T-cell (primary cell): ENCODE results near the gene SOBP. TPM values are rescaled to one million over a fixed set of nuclear protein-coding genes. Genes with fewer than 3 reads are reported as not detected.

Experiments
- ATAC-seq, 4 experiments: fragments of 200-7000 bp in 3 of 4; fragments of 150-1000 bp in 1 of 4; cut with Tn5 transposase; replicated peaks in 1 of 4; 1 replicate in 3 of 4; 2 replicates in 1 of 4; pipeline ENCODE4 v1.10.0; 2021; ENCODE audit warnings: moderate library complexity in 3 of 4, mild to moderate bottlenecking in 2 of 4, moderate number of reproducible peaks in 1 of 4
- CTCF ChIA-PET, 2 donors: fragments of 300-600 bp; sonication (Branson Sonifier 250); formaldehyde crosslinking; loops; one replicate each; lab custom pipeline; 2022; ENCODE audit warnings: antibody characterized with exemption in 2 of 2; lab: Charles Lee
- POLR2A ChIA-PET, 2 donors: fragments of 300-600 bp; sonication (Branson Sonifier 250); formaldehyde crosslinking; loops; one replicate each; lab custom pipeline; 2022; ENCODE audit warnings: antibody characterized with exemption in 2 of 2; lab: Charles Lee
- DNase-seq, 35 experiments: peaks; one replicate each; pipeline versions ENCODE4 v3.0.0 to v3.0.0-alpha.2; 2013 to 2023
- H3K27ac ChIP-seq: one replicate; pipeline ENCODE4 v1.5.1; 2013; ENCODE audit warnings: low read length
- H3K27me3 ChIP-seq, 2 experiments: replicated peaks in 1 of 2; 1 replicate in 1 of 2; 2 replicates in 1 of 2; pipeline versions ENCODE4 v1.6.1 to v1.7.0; 2013; ENCODE audit warnings: low read length in 1 of 2, mixed read lengths in 1 of 2; ENCODE audit not compliant: control insufficient read depth in 2 of 2, insufficient read depth in 2 of 2; ENCODE audit errors: extremely low read depth in 1 of 2
- H3K36me3 ChIP-seq, 2 donors: 1 replicate in 1 of 2; 2 replicates in 1 of 2; pipeline versions ENCODE4 v1.6.1 to v1.7.0; 2013; ENCODE audit warnings: low read length in 1 of 2; ENCODE audit not compliant: control insufficient read depth in 2 of 2, insufficient read depth in 1 of 2; ENCODE audit errors: extremely low read depth in 1 of 2
- H3K4me1 ChIP-seq, 2 experiments: 1 replicate in 1 of 2; 2 replicates in 1 of 2; pipeline versions ENCODE4 v1.6.1 to v1.7.0; 2013; ENCODE audit warnings: low read length in 2 of 2, mixed read lengths in 1 of 2; ENCODE audit not compliant: insufficient read depth in 2 of 2, control insufficient read depth in 1 of 2; ENCODE audit errors: extremely low read depth in 1 of 2
- H3K4me3 ChIP-seq, 2 donors: 1 replicate in 1 of 2; 2 replicates in 1 of 2; pipeline versions ENCODE4 v1.5.1 to v1.7.0; 2013; ENCODE audit warnings: mild to moderate bottlenecking in 2 of 2, low read length in 1 of 2, moderate library complexity in 1 of 2; ENCODE audit not compliant: control insufficient read depth in 1 of 2; ENCODE audit errors: extremely low read depth in 1 of 2
- H3K9me3 ChIP-seq: 2 replicates; pipeline ENCODE4 v1.7.0; 2013
- H3K27ac Mint-ChIP-seq, 2 donors: one replicate each; pipeline ENCODE4 v1.8.0; 2020 to 2021; ENCODE audit warnings: mild to moderate bottlenecking in 2 of 2, mixed read lengths in 2 of 2
- H3K27me3 Mint-ChIP-seq, 2 donors: one replicate each; pipeline ENCODE4 v1.8.0; 2021 to 2022; ENCODE audit warnings: mixed read lengths in 2 of 2
- H3K36me3 Mint-ChIP-seq: one replicate; pipeline ENCODE4 v1.8.0; 2021; ENCODE audit warnings: mixed read lengths
- H3K4me1 Mint-ChIP-seq, 3 donors: one replicate each; pipeline ENCODE4 v1.8.0; 2020 to 2022; ENCODE audit warnings: mixed read lengths in 3 of 3, mild to moderate bottlenecking in 1 of 3
- H3K4me3 Mint-ChIP-seq, 3 donors: one replicate each; pipeline ENCODE4 v1.8.0; 2020 to 2022; ENCODE audit warnings: mild to moderate bottlenecking in 3 of 3, mixed read lengths in 3 of 3, moderate library complexity in 3 of 3
- H3K9me3 Mint-ChIP-seq, 3 donors: one replicate each; pipeline ENCODE4 v1.8.0; 2020 to 2022; ENCODE audit warnings: mixed read lengths in 3 of 3
- WGBS: methylation state at CpG from one replicate; pipeline ENCODE4 v1.1.5; 2013; ENCODE audit warnings: missing lambda C conversion rate; ENCODE audit not compliant: insufficient coverage; 5-methylcytosine and 5-hydroxymethylcytosine counted together
- total RNA-seq, 35 experiments: library from RNA in 6 of 35; stranded (reverse) in 6 of 35; fragments of 120-200 nt in 1 of 35; gene quantifications; one replicate each; pipeline versions ENCODE4 v1.2.1 to v1.2.4 and lab custom pipeline; 2013 to 2026

The SOBP gene, protein sequence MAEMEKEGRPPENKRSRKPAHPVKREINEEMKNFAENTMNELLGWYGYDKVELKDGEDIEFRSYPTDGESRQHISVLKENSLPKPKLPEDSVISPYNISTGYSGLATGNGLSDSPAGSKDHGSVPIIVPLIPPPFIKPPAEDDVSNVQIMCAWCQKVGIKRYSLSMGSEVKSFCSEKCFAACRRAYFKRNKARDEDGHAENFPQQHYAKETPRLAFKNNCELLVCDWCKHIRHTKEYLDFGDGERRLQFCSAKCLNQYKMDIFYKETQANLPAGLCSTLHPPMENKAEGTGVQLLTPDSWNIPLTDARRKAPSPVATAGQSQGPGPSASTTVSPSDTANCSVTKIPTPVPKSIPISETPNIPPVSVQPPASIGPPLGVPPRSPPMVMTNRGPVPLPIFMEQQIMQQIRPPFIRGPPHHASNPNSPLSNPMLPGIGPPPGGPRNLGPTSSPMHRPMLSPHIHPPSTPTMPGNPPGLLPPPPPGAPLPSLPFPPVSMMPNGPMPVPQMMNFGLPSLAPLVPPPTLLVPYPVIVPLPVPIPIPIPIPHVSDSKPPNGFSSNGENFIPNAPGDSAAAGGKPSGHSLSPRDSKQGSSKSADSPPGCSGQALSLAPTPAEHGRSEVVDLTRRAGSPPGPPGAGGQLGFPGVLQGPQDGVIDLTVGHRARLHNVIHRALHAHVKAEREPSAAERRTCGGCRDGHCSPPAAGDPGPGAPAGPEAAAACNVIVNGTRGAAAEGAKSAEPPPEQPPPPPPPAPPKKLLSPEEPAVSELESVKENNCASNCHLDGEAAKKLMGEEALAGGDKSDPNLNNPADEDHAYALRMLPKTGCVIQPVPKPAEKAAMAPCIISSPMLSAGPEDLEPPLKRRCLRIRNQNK
- total RNA-seq: under 1 TPM; 0.30 to 0.95 (median 0.46) TPM
- 0.22 TPM for total RNA-seq (2013)
- total RNA-seq (lab: John Stamatoyannopoulos, UW): 0.07 to 3.1 (median 1.1) reads per million in 29 experiments

- H3K27ac Mint-ChIP-seq: peak within 1 kb of the TSS in 1 of 2 donors; percentile 28
- Histone ChIP-seq H3K36me3 (no peaks in the 10 kb centered on the region), H3K27me3 (peaks cover 23 to 56% of the 10 kb centered on the region in 2 experiments), H3K9me3 (no peaks in the 10 kb centered on the region), H3K4me3 (peak within 1 kb of the TSS; percentile 56 to 98), H3K27ac (no peak within 1 kb of the TSS), H3K4me1 (peaks cover 15 to 30% of the 10 kb centered on the region in 2 experiments)
- peaks cover 14 to 27% (median 22%) of the 10 kb centered on the region in 3 donors for H3K4me1 Mint-ChIP-seq
- ChIA-PET POLR2A (no interaction called here), CTCF (interaction anchor here in 1 of 2 donors (0.6 to 0.8 kb wide), 2 partner anchors 31 to 213 kb away, joined by 3 read pairs; partner anchors contain the start of gene PDSS2)
- DNase-seq (peak in 17 of 35 experiments; percentile 3 to 58 (median 27)), ATAC-seq (peak; percentile 61 to 68 (median 66))
- no peaks in the 10 kb centered on the region for H3K36me3 Mint-ChIP-seq
- under 1% methylated on average over 105 of the region's 130 CpGs for WGBS
- H3K27me3 Mint-ChIP-seq: peaks cover 27 to 53% of the 10 kb centered on the region in 2 donors
- no peaks in the 10 kb centered on the region for H3K9me3 Mint-ChIP-seq
- H3K4me3 Mint-ChIP-seq: peak within 1 kb of the TSS; percentile 83 to 89 (median 86)
Measured at GRCh38 chr6:107489636-107490565, at the start of gene SOBP. Gene SOBP (plus strand): TSS chr6:107490117. CDS start chr6:107490617, 500 bp downstream.

- no peaks in the 10 kb centered on the region for H3K36me3 ChIP-seq
- POLR2A ChIA-PET: interaction anchor here in 1 of 2 donors (0.6 kb wide), 1 partner anchor 214 kb away, joined by 3 read pairs; no protein-coding TSS in a partner anchor
- H3K9me3 ChIP-seq: no peaks in the 10 kb centered on the region
- no peaks in the 10 kb centered on the region for H3K4me1 ChIP-seq
- no peak overlapping the region for H3K27ac ChIP-seq
- Mint-ChIP-seq H3K27me3 (no peaks in the 10 kb centered on the region), H3K36me3 (peaks cover 14% of the 10 kb centered on the region), H3K27ac (no peak overlapping the region), H3K4me3 (no peak overlapping the region), H3K9me3 (no peaks in the 10 kb centered on the region), H3K4me1 (peaks cover 14 to 31% (median 31%) of the 10 kb centered on the region in 3 donors)
- CTCF ChIA-PET: no interaction called here
- no peaks in the 10 kb centered on the region for H3K27me3 ChIP-seq
- no peak for ATAC-seq
- no peak overlapping the region for H3K4me3 ChIP-seq
- DNase-seq: no peak
Measured at GRCh38 chr6:107440936-107441335, 49.0 kb upstream of the SOBP start.

GRCh38 chr6:107441682-107442081 lies 48.2 kb upstream of the SOBP start:
- Mint-ChIP-seq H3K36me3 (peaks cover 18% of the 10 kb centered on the region), H3K4me1 (peaks cover 12 to 31% (median 29%) of the 10 kb centered on the region in 3 donors), H3K9me3 (peaks cover 0 to 3% (median 3%) of the 10 kb centered on the region in 3 donors), H3K27ac (no peak overlapping the region), H3K27me3 (no peaks in the 10 kb centered on the region), H3K4me3 (no peak overlapping the region)
- Histone ChIP-seq H3K9me3 (no peaks in the 10 kb centered on the region), H3K27me3 (no peaks in the 10 kb centered on the region), H3K36me3 (peaks cover under 1 to 2% of the 10 kb centered on the region in 2 donors), H3K4me1 (no peaks in the 10 kb centered on the region), H3K27ac (no peak overlapping the region), H3K4me3 (no peak overlapping the region)
- DNase-seq: no peak
- no peak for ATAC-seq
- CTCF ChIA-PET: no interaction called here
- POLR2A ChIA-PET: no interaction called here
- 100% methylated on average over 1 of the region's 1 CpG for whole genome bisulfite sequencing

DNA sequence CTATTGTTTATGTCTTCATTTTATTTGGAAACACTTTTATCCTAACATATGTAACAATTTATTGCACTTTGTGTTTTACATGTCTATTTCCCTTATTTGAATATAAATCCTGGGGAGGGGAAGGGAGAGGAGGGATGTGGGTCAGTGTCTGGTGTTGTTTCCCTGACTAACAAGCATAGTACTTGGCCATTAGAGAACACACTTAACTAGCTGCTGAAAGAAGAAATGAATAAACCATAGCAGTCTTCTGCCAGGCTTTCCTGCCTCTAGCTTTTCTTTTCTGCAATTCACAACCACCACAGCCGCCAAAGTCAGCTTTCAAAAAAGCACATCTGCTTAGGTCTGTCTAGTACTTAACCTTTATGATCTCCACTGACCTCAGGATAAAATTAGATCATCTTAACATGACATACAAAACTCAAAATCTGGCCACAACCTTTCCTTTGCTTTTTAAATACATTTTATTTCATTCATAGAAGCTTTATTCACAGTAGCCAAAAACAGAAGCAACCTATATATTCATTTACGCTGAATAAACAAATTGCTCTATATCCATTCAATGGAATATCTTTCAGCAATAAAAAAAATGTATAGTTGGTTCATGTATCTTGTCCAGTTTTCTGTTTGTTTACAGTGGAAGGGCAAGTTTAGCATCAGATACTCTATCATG lies 46.8 kb upstream of the SOBP start:
- no peak overlapping the region for H3K27ac ChIP-seq
- H3K9me3 ChIP-seq: no peaks in the 10 kb centered on the region
- ChIA-PET POLR2A (no interaction called here), CTCF (no interaction called here)
- no peak overlapping the region for H3K4me3 ChIP-seq
- no peaks in the 10 kb centered on the region for H3K4me1 ChIP-seq
- no peak overlapping the region for H3K27ac Mint-ChIP-seq
- H3K4me3 Mint-ChIP-seq: no peak overlapping the region
- no peaks in the 10 kb centered on the region for H3K27me3 Mint-ChIP-seq
- H3K9me3 Mint-ChIP-seq: peaks cover 0 to 14% (median 8%) of the 10 kb centered on the region in 3 donors
- WGBS: 100% methylated on average over 1 of the region's 2 CpGs
- ATAC-seq (no peak), DNase-seq (no peak)
- peaks cover 7 to 25% (median 21%) of the 10 kb centered on the region in 3 donors for H3K4me1 Mint-ChIP-seq
- no peaks in the 10 kb centered on the region for H3K27me3 ChIP-seq
- H3K36me3 Mint-ChIP-seq: peaks cover 24% of the 10 kb centered on the region
- peaks cover 2 to 4% of the 10 kb centered on the region in 2 donors for H3K36me3 ChIP-seq

DNA sequence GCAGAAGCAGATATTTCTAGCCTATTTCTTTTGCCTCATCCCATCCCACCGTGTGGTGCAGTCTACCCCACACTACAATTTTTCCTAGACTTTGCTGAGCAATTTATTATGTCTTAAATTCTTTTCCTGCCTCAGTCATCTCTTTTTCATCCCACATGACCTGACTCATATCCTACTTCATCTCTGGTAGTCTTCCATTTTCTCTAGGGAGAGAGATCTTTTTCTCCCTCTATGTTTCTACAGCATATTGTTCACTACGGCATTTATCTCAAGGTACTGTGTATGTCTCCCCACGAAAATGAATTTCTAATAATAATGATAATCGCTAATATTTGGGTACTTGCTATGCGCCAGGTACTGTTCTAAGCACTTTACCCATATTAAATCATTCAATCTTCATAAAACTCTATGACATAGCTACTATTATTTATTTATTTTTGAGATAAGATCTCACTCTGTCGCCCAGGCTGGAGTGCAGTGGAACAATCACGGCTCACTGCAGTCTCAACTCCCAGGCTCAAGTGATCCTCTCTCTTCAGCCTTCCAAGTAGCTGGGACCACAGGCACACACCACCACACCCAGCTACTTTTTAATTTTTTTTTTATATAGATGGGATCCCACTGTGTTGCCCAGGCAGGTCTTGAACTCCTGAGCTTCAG lies 46.2 kb upstream of the SOBP start:
- Histone ChIP-seq H3K27ac (no peak overlapping the region), H3K27me3 (no peaks in the 10 kb centered on the region), H3K4me3 (no peak overlapping the region), H3K9me3 (no peaks in the 10 kb centered on the region), H3K4me1 (no peaks in the 10 kb centered on the region), H3K36me3 (peaks cover 2 to 4% of the 10 kb centered on the region in 2 donors)
- H3K36me3 Mint-ChIP-seq: peaks cover 30% of the 10 kb centered on the region
- ChIA-PET CTCF (no interaction called here), POLR2A (interaction anchor here in 1 of 2 donors (0.6 kb wide), 1 partner anchor 478 kb away, joined by 6 read pairs; no protein-coding TSS in a partner anchor)
- H3K4me3 Mint-ChIP-seq: no peak overlapping the region
- WGBS: no CpG with 5 or more reads among the region's 7 CpGs
- peaks cover 5 to 21% (median 14%) of the 10 kb centered on the region in 3 donors for H3K9me3 Mint-ChIP-seq
- H3K27ac Mint-ChIP-seq: no peak overlapping the region
- ATAC-seq: no peak
- H3K4me1 Mint-ChIP-seq: peaks cover 7 to 29% (median 19%) of the 10 kb centered on the region in 3 donors
- H3K27me3 Mint-ChIP-seq: no peaks in the 10 kb centered on the region
- no peak for DNase-seq
